DND-41 (cell line): ENCODE data around the gene PARVB.

ENCODE experiments used
- ATAC-seq: fragments of 200-7000 bp; cut with Tn5 transposase; 3 replicates; pipeline ENCODE4 v1.9.1; 2021; ENCODE audit warnings: low read depth; ENCODE audit not compliant: insufficient read depth
- DNase-seq: peaks from one replicate; pipeline ENCODE4 v3.0.0-alpha.2; 2020
- H2AFZ ChIP-seq: 2 replicates; pipeline ENCODE4 v1.6.0; 2012; ENCODE audit warnings: low read depth, low read length
- H3K27ac ChIP-seq: 2 replicates; pipeline ENCODE4 v1.5.1; 2012; ENCODE audit warnings: low read length, inconsistent platforms
- H3K27me3 ChIP-seq: fragments of 200-600 bp; sonication (generic); 2 replicates; pipeline ENCODE4 v1.6.0; 2012; ENCODE audit warnings: low read length, mild to moderate bottlenecking, inconsistent platforms; ENCODE audit not compliant: insufficient read depth, poor library complexity
- H3K36me3 ChIP-seq: 2 replicates; pipeline ENCODE4 v1.5.1; 2012; ENCODE audit warnings: low read length, inconsistent platforms; ENCODE audit not compliant: insufficient read depth
- H3K4me1 ChIP-seq: 2 replicates; pipeline ENCODE4 v1.5.1; 2012; ENCODE audit warnings: mild to moderate bottlenecking, low read length; ENCODE audit not compliant: insufficient read depth
- H3K4me2 ChIP-seq: 2 replicates; pipeline ENCODE4 v1.6.0; 2012; ENCODE audit warnings: mild to moderate bottlenecking, moderate library complexity, low read length, inconsistent platforms; ENCODE audit not compliant: insufficient read depth
- H3K4me3 ChIP-seq, 2 experiments: fragments of 200-600 bp in 1 of 2; shearing (Covaris generic) in 1 of 2; 2 replicates each; pipeline ENCODE4 v1.5.1; 2012 to 2016; ENCODE audit warnings: inconsistent platforms in 2 of 2, low read length in 2 of 2, mild to moderate bottlenecking in 2 of 2, low read depth in 1 of 2, moderate library complexity in 1 of 2
- H3K79me2 ChIP-seq: 2 replicates; pipeline ENCODE4 v1.6.0; 2012; ENCODE audit warnings: low read length, inconsistent platforms; ENCODE audit not compliant: insufficient read depth
- H3K9ac ChIP-seq: 2 replicates; pipeline ENCODE4 v1.6.0; 2012; ENCODE audit warnings: low read depth, mild to moderate bottlenecking, inconsistent platforms, low read length, moderate library complexity
- H3K9me3 ChIP-seq: 2 replicates; pipeline ENCODE4 v1.5.1; 2012; ENCODE audit warnings: low read length, moderate library complexity, mild to moderate bottlenecking, inconsistent platforms; ENCODE audit not compliant: insufficient read depth, severe bottlenecking
- H4K20me1 ChIP-seq: 2 replicates; pipeline ENCODE4 v1.6.0; 2012; ENCODE audit warnings: low read length; ENCODE audit not compliant: insufficient read depth
- EZH2 ChIP-seq: IDR thresholded peaks from 3 replicates; pipeline ENCODE4 v1.6.1; 2012; ENCODE audit warnings: borderline replicate concordance, low read depth, mild to moderate bottlenecking, moderate library complexity, low read length, inconsistent platforms; ENCODE audit not compliant: severe bottlenecking
- TF ChIP-seq, protein P1 (sequence below): IDR thresholded peaks from 2 replicates; pipeline ENCODE4 v1.5.1; 2012; ENCODE audit warnings: borderline replicate concordance, low read length, moderate library complexity, mild to moderate bottlenecking; ENCODE audit not compliant: poor library complexity, severe bottlenecking; ENCODE audit errors: extremely low read depth

PARVB gene

DNA sequence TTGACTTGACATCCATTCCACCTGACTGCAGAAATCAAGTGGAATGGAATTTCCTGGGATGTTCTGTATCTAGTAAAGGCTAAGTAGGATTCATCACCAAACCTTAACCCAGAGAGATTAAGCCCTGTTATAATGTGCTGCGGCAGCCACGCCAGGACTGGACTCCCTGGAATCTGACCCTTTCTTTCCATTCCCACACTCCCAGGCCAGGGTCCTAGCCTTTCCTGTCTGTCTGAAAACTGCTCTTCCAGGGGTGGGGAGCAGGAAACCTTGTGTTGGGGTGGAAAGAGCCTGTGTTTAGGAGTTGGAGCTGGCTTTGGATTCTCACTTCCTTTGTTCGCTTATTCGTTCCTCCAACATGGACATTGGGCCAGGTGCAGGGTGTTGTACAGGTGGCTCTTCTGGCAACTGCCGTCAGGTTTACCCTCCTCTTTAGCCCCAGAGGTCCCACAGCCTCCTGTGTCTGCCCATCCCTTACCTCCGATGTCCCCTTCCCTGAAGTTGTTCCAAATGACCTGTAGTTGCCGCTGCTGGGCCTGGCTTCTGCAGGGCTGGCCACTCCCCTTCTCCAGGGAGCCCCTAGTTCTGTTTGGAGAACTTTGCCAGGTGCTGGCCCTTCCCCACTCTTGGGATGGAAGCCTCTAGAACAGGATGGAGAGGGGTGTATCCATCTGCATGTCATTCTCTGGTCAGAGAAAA is 20.5 kb upstream of the PARVB start:
- H3K27ac ChIP-seq: no peak overlapping the region
- no peaks in the 10 kb centered on the region for H3K79me2 ChIP-seq
- H3K9me3 ChIP-seq: no peaks in the 10 kb centered on the region
- H3K4me1 ChIP-seq: no peaks in the 10 kb centered on the region
- H4K20me1 ChIP-seq: 0 out of 2 replicates have a peak, but pooled peaks cover 6% of the 10 kb centered on the region
- no peaks in the 10 kb centered on the region for H3K27me3 ChIP-seq
- H3K4me3 ChIP-seq: no peak overlapping the region
- no peak for ATAC-seq
- no peak for TF ChIP-seq EZH2
- TF ChIP-seq, protein P1, sequence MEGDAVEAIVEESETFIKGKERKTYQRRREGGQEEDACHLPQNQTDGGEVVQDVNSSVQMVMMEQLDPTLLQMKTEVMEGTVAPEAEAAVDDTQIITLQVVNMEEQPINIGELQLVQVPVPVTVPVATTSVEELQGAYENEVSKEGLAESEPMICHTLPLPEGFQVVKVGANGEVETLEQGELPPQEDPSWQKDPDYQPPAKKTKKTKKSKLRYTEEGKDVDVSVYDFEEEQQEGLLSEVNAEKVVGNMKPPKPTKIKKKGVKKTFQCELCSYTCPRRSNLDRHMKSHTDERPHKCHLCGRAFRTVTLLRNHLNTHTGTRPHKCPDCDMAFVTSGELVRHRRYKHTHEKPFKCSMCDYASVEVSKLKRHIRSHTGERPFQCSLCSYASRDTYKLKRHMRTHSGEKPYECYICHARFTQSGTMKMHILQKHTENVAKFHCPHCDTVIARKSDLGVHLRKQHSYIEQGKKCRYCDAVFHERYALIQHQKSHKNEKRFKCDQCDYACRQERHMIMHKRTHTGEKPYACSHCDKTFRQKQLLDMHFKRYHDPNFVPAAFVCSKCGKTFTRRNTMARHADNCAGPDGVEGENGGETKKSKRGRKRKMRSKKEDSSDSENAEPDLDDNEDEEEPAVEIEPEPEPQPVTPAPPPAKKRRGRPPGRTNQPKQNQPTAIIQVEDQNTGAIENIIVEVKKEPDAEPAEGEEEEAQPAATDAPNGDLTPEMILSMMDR: no peak
- no peak overlapping the region for H3K4me2 ChIP-seq
- DNase-seq: no peak
- H2AFZ ChIP-seq: no peak overlapping the region
- peaks cover 11% of the 10 kb centered on the region for H3K36me3 ChIP-seq
- no peak overlapping the region for H3K9ac ChIP-seq

GRCh38 chr22:44004104-44004460 is 20.0 kb upstream of the PARVB start:
- no peaks in the 10 kb centered on the region for H3K27me3 ChIP-seq
- DNase-seq: no peak

DNA sequence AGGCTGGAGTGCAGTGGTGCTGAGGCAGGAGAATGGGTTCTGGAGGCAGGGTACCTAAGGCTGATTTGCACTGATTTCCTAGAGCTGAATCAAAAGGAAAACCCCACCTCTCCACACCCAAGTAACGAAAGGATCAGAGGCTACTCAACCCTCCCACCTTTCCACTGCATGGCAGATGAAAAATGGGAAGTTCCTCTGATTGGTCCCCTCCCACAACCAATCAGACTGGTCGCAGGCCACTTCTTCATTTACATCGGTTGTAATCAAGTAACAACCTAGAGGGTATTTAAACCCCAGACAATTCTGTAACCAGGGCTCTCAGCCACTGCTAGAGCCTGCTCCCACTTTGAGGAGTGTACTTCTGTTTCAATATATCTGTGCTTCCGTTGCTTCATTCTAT is 18.6 kb upstream of the PARVB start:
- Histone ChIP-seq H3K27me3 (no peaks in the 10 kb centered on the region), H3K36me3 (no peaks in the 10 kb centered on the region), H3K4me2 (no peak overlapping the region), H3K4me1 (no peaks in the 10 kb centered on the region), H4K20me1 (0 out of 2 replicates have a peak, but pooled peaks cover 4% of the 10 kb centered on the region), H3K9ac (no peak overlapping the region), H3K4me3 (no peak overlapping the region), H2AFZ (no peak overlapping the region), H3K9me3 (no peaks in the 10 kb centered on the region), H3K79me2 (no peaks in the 10 kb centered on the region), H3K27ac (no peak overlapping the region)
- DNase-seq: no peak
- TF ChIP-seq, protein P1: no peak
- ATAC-seq: no peak

More at GRCh38 chr22:44004104-44004460, 20.0 kb upstream of the PARVB start:
- H3K4me1 ChIP-seq: no peaks in the 10 kb centered on the region
- H3K4me2 ChIP-seq: no peak overlapping the region
- no peak overlapping the region for H3K4me3 ChIP-seq
- no peak for TF ChIP-seq EZH2
- TF ChIP-seq, protein P1: no peak
- H3K9ac ChIP-seq: no peak overlapping the region
- H3K36me3 ChIP-seq: 0 out of 2 replicates have a peak, but pooled peaks cover 5% of the 10 kb centered on the region
- no peak for ATAC-seq
- no peaks in the 10 kb centered on the region for H3K79me2 ChIP-seq
- no peak overlapping the region for H3K27ac ChIP-seq
- no peak overlapping the region for H2AFZ ChIP-seq
- no peaks in the 10 kb centered on the region for H3K9me3 ChIP-seq
- 0 out of 2 replicates have a peak, but pooled peaks cover 4% of the 10 kb centered on the region for H4K20me1 ChIP-seq
